ENCODE results near the gene CEP126. TPM values are rescaled to one million over a fixed set of nuclear protein-coding genes. Genes with fewer than 3 reads are reported as not detected.

CEP126 gene
- total and polyA plus RNA-seq, 3 donors from 2014 or later: 11.2 to 18.6 (median 14.8) TPM

DNA sequence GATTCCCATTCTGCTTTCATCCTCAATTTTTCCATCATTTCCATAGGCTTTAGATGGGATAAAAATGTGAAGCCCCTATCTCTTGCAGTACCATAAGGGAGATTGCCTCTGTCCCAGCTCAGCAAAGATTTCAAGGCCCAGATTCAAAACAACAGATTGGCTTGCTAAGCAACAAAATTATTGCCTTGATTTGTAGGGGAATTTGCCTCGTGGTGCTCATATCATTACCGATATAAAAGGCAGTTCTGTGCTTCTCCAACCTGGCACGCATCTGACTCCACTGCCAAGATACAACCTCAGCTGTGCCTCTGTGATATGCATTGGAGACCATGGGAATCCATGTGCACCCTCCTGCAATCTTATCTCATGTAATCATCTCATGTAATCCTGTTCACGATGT lies 25.0 kb upstream of the CEP126 start:
- TF ChIP-seq, protein P1, sequence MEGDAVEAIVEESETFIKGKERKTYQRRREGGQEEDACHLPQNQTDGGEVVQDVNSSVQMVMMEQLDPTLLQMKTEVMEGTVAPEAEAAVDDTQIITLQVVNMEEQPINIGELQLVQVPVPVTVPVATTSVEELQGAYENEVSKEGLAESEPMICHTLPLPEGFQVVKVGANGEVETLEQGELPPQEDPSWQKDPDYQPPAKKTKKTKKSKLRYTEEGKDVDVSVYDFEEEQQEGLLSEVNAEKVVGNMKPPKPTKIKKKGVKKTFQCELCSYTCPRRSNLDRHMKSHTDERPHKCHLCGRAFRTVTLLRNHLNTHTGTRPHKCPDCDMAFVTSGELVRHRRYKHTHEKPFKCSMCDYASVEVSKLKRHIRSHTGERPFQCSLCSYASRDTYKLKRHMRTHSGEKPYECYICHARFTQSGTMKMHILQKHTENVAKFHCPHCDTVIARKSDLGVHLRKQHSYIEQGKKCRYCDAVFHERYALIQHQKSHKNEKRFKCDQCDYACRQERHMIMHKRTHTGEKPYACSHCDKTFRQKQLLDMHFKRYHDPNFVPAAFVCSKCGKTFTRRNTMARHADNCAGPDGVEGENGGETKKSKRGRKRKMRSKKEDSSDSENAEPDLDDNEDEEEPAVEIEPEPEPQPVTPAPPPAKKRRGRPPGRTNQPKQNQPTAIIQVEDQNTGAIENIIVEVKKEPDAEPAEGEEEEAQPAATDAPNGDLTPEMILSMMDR (IDR thresholded peaks at IDR 0.05): no peak
- no peak for TF ChIP-seq POLR2A (IDR thresholded peaks at IDR 0.05)
- Histone ChIP-seq H3K27ac (no peak overlapping the region), H3K36me3 (ENCODE audit: low read depth, missing control alignments) (no peaks in the 10 kb centered on the region), H3K4me1 (no peaks in the 10 kb centered on the region), H3K9me3 (no peaks in the 10 kb centered on the region), H3K27me3 (no peaks in the 10 kb centered on the region), H3K4me3 (no peak overlapping the region)
- WGBS, 2 donors: 84% methylated on average over 4 of the region's 4 CpGs
- intact Hi-C loops (cut with DNase I; ENCODE audit: low total_unique reads): no loop called here
- DNase-seq: no peak

DNA sequence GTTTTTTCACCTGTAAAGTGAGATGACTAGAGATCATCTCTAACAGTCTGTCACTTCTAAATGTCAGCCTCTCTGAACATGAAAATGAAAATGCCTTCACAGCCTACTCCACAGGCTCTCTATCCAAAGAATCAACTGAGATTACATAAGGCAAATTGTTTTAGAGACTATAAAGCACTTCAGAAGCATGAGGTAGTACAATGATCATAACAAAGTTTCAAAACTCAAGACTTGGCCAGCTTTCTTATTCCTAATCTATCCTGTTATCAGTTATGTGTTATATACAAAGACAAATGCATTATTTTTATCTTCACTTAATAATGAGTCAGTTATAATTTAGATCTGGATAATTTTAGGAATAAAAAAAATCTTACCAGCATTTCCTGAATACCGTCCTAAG lies 20.3 kb upstream of the CEP126 start:
- Histone ChIP-seq H3K27ac (no peak overlapping the region), H3K9me3 (no peaks in the 10 kb centered on the region), H3K27me3 (no peaks in the 10 kb centered on the region), H3K4me3 (no peak overlapping the region), H3K4me1 (no peaks in the 10 kb centered on the region), H3K36me3 (ENCODE audit: low read depth, missing control alignments) (no peaks in the 10 kb centered on the region)
- intact Hi-C loops (cut with DNase I; ENCODE audit: low total_unique reads): no loop called here
- WGBS, 2 donors: 62% methylated on average over 1 of the region's 1 CpG
- DNase-seq: no peak
- TF ChIP-seq, protein P1 (IDR thresholded peaks at IDR 0.05): no peak
- no peak for TF ChIP-seq POLR2A (IDR thresholded peaks at IDR 0.05)

DNA sequence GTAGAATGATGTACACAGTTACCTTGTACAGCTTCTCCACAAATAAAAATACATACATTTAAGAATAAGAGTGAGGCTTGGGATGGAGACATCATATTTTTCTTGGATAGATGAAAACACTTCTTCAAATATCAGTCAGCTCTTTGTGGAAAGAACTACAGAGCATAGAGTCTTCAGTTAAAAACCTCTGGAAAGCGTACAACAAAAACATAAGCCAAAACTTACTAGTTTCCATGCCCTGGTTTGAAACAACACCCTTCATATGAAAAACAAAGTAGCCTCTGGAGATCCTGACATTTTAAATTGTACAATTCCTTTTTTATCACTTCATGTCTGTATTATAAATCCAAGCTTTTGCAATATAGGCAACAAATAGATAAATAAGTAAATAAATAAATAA lies 7.0 kb upstream of the CEP126 start:
- H3K4me3 ChIP-seq: no peak overlapping the region
- peaks cover 7% of the 10 kb centered on the region for H3K4me1 ChIP-seq
- no peaks in the 10 kb centered on the region for H3K27me3 ChIP-seq
- no peak overlapping the region for H3K27ac ChIP-seq
- intact Hi-C loops (cut with DNase I; ENCODE audit: low total_unique reads): no loop called here
- 46 to 59% methylated on average over 1 of the region's 1 CpG for WGBS, 2 donors
- TF ChIP-seq POLR2A (IDR thresholded peaks at IDR 0.05): no peak
- TF ChIP-seq, protein P1 (IDR thresholded peaks at IDR 0.05): no peak
- DNase-seq: no peak
- H3K9me3 ChIP-seq: no peaks in the 10 kb centered on the region
- H3K36me3 ChIP-seq (ENCODE audit: low read depth, missing control alignments): no peaks in the 10 kb centered on the region

DNA sequence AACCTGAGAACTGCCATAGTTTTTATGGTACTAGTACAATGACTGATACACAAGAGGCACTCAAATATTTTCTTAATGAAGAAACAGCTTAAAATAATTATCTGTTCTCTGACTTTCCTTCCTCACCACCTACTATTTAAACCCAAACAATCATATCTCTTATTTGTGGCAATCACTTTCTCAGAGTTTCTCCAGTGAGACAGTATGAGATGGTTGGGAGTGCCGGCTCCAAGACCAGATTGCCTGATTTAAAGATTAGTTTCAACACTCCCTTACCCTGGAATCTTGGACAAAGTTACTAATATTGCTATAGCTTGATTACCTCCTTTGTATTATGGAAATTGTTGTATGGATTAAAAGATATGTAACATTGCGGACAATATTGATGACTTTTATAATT lies 5.7 kb upstream of the CEP126 start:
- no peak for DNase-seq
- H3K27ac ChIP-seq: peak overlapping the region in 1 of 2 donors; percentile 42
- intact Hi-C loops (cut with DNase I; ENCODE audit: low total_unique reads): no loop called here

DNA sequence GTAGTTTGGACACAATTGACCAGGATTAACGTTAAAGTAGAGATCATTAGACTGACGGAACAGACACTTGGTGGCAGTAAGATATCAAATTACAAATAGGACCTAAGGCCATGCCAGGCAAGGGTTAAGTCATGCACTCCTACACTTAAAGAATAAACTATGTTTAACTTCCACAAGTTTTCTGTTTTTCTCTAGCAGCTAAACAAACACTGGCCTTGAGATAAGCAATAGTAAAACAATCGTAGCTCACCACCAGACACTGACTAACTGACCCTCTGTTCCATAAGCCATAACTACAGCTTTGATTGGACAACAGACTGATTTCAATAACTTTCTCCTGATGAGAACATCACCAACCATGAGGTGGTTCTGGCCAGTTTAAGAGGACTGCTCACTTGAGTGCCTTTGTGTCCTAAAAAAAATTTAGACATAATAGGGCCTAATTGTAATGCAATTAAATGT lies 2.0 kb upstream of the CEP126 start:
- 24 to 27% methylated on average over 3 of the region's 3 CpGs for WGBS, 2 donors
- H3K36me3 ChIP-seq (ENCODE audit: low read depth, missing control alignments): no peaks in the 10 kb centered on the region

More for the DNA sequence above, 5.7 kb upstream of the CEP126 start:
- no peak for TF ChIP-seq POLR2A (IDR thresholded peaks at IDR 0.05)
- TF ChIP-seq, protein P1 (IDR thresholded peaks at IDR 0.05): no peak
- H3K9me3 ChIP-seq: no peaks in the 10 kb centered on the region
- H3K4me1 ChIP-seq: peaks cover 19% of the 10 kb centered on the region
- H3K4me3 ChIP-seq: no peak overlapping the region
- H3K27me3 ChIP-seq: no peaks in the 10 kb centered on the region
- no peaks in the 10 kb centered on the region for H3K36me3 ChIP-seq (ENCODE audit: low read depth, missing control alignments)
- WGBS, 2 donors: 63 to 77% methylated on average over 2 of the region's 2 CpGs

More for the DNA sequence above, 2.0 kb upstream of the CEP126 start:
- no peak for DNase-seq
- no peak overlapping the region for H3K4me3 ChIP-seq
- no peaks in the 10 kb centered on the region for H3K9me3 ChIP-seq
- intact Hi-C loops (cut with DNase I; ENCODE audit: low total_unique reads): no loop called here
- no peak overlapping the region for H3K27ac ChIP-seq
- TF ChIP-seq, protein P1 (IDR thresholded peaks at IDR 0.05): no peak
- no peak for TF ChIP-seq POLR2A (IDR thresholded peaks at IDR 0.05)
- H3K4me1 ChIP-seq: peaks cover 32% of the 10 kb centered on the region
- H3K27me3 ChIP-seq: no peaks in the 10 kb centered on the region

All from testis (tissue), 3 donors.